ENCODE measurements around the gene TMEM53. TPM values are rescaled to one million over a fixed set of nuclear protein-coding genes. Genes with fewer than 3 reads are reported as not detected.

TMEM53 gene
- total and polyA plus RNA-seq, 2 of the 8 experiments (the other 6 are each of a cell fraction or from before 2014, with no cell fraction given): 6.7 to 27.9 TPM

GRCh38 chr1:44721485-44722361 lies 47.4 kb upstream of the TMEM53 start (continued):
- TF ChIP-seq CHD7 (IDR thresholded peaks at IDR 0.05; ENCODE audit: insufficient replicate concordance, low read length) (peak; percentile 47), JUN (IDR thresholded peaks at IDR 0.05; ENCODE audit: low read depth, low read length) (no peak), SIX5 (IDR thresholded peaks at IDR 0.05; ENCODE audit: low read depth, low read length) (no peak), SP1 (IDR thresholded peaks at IDR 0.05; ENCODE audit: low read depth, low read length) (peak; percentile 89), ATF2 (IDR thresholded peaks at IDR 0.05; ENCODE audit: low read length) (peak; percentile 80; the same call in 1 of the 2 replicates), BRCA1 (IDR thresholded peaks at IDR 0.05; ENCODE audit: low read depth, low read length) (no peak), EP300 (IDR thresholded peaks at IDR 0.05; ENCODE audit: borderline replicate concordance in 1 of 2, low read depth in 2 of 2, low read length in 2 of 2) (no peak), BACH1 (IDR thresholded peaks at IDR 0.05; ENCODE audit: low read length) (no peak)

All from H1 (cell line).